GM10248 (cell line): Measurements from ENCODE around the gene AATK.

Experiments
- CTCF ChIA-PET: fragments of 300-600 bp; sonication (Branson Sonifier 250); formaldehyde crosslinking; extraction: SDS; loops from one replicate; lab custom pipeline; 2021; ENCODE audit warnings: antibody characterized with exemption; lab: Yijun Ruan, JAX
- POLR2A ChIA-PET: fragments of 350-650 bp; sonication (Branson Sonifier 250); formaldehyde crosslinking; extraction: SDS; loops from one replicate; lab custom pipeline; 2020; ENCODE audit warnings: antibody characterized with exemption; lab: Yijun Ruan, JAX
- DNase-seq: peaks from one replicate; pipeline ENCODE4 v3.0.0; 2012; ENCODE audit errors: extremely low spot score
- TF ChIP-seq, protein P1 (sequence below): IDR thresholded peaks from 2 replicates; pipeline ENCODE4 v1.5.1; 2012; ENCODE audit warnings: mild to moderate bottlenecking, low read depth; ENCODE audit errors: extremely low read depth, missing control alignments, control extremely low read depth

The AATK gene

DNA sequence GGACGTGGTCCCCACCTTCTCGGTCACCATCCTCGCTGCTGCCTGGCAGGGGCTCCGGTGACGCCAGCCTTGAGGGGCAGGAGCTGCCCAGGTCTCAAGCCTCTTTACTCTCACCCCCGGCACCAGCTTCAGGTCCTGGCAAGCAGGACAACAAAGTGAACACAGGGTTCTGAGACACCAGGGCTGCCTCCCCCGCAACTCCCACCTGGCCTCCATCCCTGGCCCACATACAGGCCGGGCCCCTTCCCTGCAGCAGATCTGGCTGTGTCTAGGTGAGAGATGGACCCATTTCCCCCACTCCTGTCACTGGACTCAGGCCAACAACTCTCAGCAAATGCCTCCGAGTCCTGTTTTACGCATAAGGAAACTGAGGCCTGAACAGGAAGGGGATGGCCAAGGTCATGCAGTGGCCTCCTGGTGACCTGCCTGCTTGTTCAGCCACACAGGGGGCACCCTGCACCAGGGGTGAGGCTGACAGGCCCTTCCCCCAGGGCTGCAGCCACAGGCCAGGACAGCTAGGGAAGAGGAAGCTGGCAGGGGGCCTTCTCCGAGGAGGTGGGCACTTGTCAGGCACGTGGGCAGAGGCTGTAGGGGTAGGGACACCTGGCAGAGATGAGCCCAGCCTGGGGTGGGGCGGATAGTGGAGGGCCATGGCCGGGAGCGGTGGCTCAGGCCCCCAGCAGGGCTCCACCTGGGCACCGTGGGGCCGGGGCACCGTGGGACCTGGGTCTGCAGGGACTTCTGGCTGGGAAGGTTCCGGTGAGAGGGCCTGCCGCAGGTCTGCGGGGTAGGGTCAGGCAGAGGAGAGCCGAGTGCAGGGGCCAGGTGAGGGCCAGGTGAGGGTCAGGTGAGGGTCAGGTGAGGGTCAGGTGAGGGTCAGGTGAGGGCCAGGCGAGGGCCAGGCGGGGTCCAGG, 47.5 kb downstream of the AATK start:
- ChIA-PET CTCF (interaction anchor here (2.8 kb wide), 1 partner anchor 17 kb away, joined by 16 read pairs; no protein-coding TSS in a partner anchor), POLR2A (no interaction called here)
- no peak for DNase-seq
- TF ChIP-seq, protein P1, sequence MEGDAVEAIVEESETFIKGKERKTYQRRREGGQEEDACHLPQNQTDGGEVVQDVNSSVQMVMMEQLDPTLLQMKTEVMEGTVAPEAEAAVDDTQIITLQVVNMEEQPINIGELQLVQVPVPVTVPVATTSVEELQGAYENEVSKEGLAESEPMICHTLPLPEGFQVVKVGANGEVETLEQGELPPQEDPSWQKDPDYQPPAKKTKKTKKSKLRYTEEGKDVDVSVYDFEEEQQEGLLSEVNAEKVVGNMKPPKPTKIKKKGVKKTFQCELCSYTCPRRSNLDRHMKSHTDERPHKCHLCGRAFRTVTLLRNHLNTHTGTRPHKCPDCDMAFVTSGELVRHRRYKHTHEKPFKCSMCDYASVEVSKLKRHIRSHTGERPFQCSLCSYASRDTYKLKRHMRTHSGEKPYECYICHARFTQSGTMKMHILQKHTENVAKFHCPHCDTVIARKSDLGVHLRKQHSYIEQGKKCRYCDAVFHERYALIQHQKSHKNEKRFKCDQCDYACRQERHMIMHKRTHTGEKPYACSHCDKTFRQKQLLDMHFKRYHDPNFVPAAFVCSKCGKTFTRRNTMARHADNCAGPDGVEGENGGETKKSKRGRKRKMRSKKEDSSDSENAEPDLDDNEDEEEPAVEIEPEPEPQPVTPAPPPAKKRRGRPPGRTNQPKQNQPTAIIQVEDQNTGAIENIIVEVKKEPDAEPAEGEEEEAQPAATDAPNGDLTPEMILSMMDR: no peak

DNA sequence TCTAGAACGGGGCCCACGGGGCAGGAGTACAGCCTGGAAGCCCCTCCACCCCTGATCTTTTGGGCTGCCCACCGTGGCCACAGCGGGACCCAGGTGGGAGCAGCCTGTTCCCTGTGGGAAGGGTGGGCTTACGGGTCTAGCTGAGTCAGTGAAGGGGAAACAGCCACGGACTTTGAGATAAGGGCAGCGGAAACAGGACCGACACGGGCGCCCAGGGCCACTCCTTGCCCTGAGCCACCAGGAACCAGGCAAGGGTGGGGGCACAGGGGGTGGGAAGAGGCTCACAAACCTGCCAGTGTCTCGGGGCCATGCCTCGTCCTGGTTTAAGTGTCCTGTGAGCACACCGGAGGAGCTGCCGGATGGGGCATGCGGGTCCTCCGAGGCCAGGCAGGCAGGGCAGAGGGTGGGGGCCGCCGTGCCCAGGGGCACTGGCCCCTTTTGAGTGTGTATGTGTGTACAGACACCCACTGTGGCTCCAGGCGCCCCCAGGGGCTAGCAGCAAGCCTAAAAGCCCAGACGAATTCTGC, 48.3 kb downstream of the AATK start:
- ChIA-PET POLR2A (no interaction called here), CTCF (interaction anchor here (1.5 to 2.8 kb wide), 2 partner anchors 16 to 25 kb away, joined by 3 to 16 read pairs; no protein-coding TSS in a partner anchor)
- TF ChIP-seq, protein P1: no peak
- no peak for DNase-seq

DNA sequence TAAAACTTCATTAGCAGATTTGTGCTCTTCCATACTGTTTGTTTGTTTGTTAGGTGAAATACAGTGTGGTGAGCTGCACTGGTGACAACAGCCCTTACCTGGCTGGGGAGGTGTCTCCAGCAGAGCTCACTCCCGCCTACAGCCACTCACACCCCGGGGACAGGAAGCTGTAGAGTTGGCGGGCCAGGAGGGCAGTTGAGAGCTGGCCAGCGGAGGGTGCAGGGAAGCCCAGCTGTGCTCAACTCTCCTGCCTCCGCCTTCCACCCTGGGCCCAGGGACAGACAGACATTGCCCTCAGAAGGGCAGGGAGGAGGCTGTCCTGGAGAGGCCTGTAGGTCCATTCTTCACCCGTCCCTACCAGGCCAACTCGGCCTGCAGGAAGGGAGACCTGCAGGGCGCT, 49.3 kb downstream of the AATK start:
- CTCF ChIA-PET: interaction anchor here (1.3 to 2.8 kb wide), 3 partner anchors 15 to 26 kb away, joined by 3 to 16 read pairs (median 4); no protein-coding TSS in a partner anchor
- POLR2A ChIA-PET: no interaction called here
- DNase-seq: no peak
- TF ChIP-seq, protein P1: no peak

DNA sequence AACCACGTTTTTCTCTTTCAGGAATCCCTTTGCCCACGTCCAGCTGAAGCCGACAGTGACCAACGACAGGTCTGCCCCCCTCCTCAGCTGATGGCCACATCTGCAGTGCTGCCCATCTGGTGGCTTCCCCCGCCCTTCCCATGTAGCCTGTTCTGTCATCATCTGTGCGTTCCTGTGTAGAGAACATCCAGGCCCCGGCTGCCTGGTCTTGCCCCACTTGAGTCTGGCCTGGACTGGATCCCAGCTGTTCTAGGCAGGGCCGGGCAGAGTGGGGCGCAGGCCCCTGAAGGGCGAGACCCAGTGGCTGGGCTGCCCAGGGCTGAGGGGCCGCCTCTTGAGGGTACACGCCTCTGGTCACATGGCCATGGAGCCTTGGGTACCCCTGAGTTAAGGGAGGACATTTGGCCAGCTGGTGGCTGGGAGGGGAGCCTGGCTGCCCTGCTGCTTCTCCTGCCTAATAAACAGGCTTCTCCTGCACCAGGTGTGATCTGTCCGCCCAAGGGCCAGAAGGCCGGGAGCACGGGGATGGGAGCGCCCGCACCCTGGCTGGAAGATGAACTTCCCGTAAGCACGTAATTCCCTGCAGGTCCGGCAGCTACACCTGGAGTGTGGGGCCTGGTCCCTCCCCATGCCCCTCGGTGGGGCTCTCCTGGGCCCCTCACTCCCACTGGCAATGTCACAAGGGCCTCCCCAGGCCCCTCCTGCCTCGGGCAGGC, 50.1 kb downstream of the AATK start:
- no peak for DNase-seq
- CTCF ChIA-PET: interaction anchor here (0.7 to 2.8 kb wide), 5 partner anchors 12 to 92 kb away, joined by 3 to 16 read pairs (median 4); no protein-coding TSS in a partner anchor
- POLR2A ChIA-PET: no interaction called here
- TF ChIP-seq, protein P1: no peak

DNA sequence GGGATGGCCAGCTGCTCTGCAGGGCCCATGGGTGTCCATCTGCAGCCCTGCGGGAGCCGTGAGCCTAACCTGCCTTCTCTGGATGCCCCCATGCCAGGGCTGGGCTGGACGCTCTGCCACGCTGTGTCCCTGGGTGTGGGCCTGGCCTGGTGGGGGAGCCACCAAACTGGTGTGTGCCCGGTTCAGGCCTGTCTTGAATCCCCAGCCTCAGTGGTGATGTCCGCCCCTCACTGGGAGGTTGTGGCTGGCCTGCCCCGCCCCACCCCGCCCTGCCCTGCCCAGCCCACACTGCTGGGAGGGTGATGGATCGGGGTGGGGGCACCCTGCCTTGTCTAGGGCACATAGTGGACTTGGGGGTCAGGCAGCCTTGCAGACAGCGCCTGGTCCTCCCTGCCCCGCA, 50.8 kb downstream of the AATK start:
- CTCF ChIA-PET: interaction anchor here (0.7 to 3.5 kb wide), 4 partner anchors 11 to 688 kb away, joined by 3 to 15 read pairs (median 5); no protein-coding TSS in a partner anchor
- POLR2A ChIA-PET: no interaction called here
- DNase-seq: no peak
- TF ChIP-seq, protein P1: no peak
